SKM-1 (cell line): ENCODE results near the gene FOXN3.

Experiments used
- DNase-seq: peaks from one replicate; lab custom pipeline; 2025; ENCODE audit not compliant: unreplicated experiment; lab: John Stamatoyannopoulos, UW

Gene FOXN3

GRCh38 chr14:89384636-89385035, 32.4 kb downstream of the FOXN3 start:
- DNase-seq, result no peak

- DNase-seq, result no peak
Observed at GRCh38 chr14:89384023-89384422, 33.0 kb downstream of the FOXN3 start.

- DNase-seq, result no peak
Observed at GRCh38 chr14:89382901-89383845, 33.9 kb downstream of the FOXN3 start.

GRCh38 chr14:89382487-89382886, 34.5 kb downstream of the FOXN3 start:
- no peak for DNase-seq

- no peak for DNase-seq
Observed at GRCh38 chr14:89379891-89380820, 36.9 kb downstream of the FOXN3 start.

GRCh38 chr14:89379006-89379405, 38.0 kb downstream of the FOXN3 start:
- DNase-seq, result no peak

- DNase-seq, result no peak
Observed at GRCh38 chr14:89378119-89378518, 38.9 kb downstream of the FOXN3 start.

GRCh38 chr14:89377544-89377943, 39.5 kb downstream of the FOXN3 start:
- DNase-seq, result no peak

- DNase-seq, result no peak
Observed at GRCh38 chr14:89374908-89375307, 42.1 kb downstream of the FOXN3 start.

GRCh38 chr14:89373185-89373584, 43.8 kb downstream of the FOXN3 start:
- no peak for DNase-seq

- DNase-seq, result no peak
Observed at GRCh38 chr14:89372512-89372883, 44.5 kb downstream of the FOXN3 start.

- DNase-seq, result no peak
Observed at GRCh38 chr14:89371585-89372511, 45.2 kb downstream of the FOXN3 start.

GRCh38 chr14:89370781-89371180, 46.3 kb downstream of the FOXN3 start:
- no peak for DNase-seq

GRCh38 chr14:89370381-89370780, 46.7 kb downstream of the FOXN3 start:
- DNase-seq, result no peak

- no peak for DNase-seq
Observed at GRCh38 chr14:89369656-89370055, 47.4 kb downstream of the FOXN3 start.

- no peak for DNase-seq
Observed at GRCh38 chr14:89368490-89369477, 48.2 kb downstream of the FOXN3 start.

GRCh38 chr14:89367779-89368120, 49.3 kb downstream of the FOXN3 start:
- DNase-seq, result no peak

GRCh38 chr14:89366864-89367778, 49.9 kb downstream of the FOXN3 start:
- DNase-seq, result no peak
